Left lung (tissue), 10 donors: ENCODE results near the gene SNCAIP. TPM values are rescaled to one million over a fixed set of nuclear protein-coding genes. Genes with fewer than 3 reads are reported as not detected.

Source experiments
- ATAC-seq: fragments of 200-7000 bp; cut with Tn5 transposase; one replicate; pipeline ENCODE4 v1.9.1; 2020; ENCODE audit warnings: moderate library complexity
- DNase-seq, 4 donors: peaks; one replicate each; pipeline ENCODE4 v3.0.0-alpha.2; 2013 to 2020
- H3K27ac ChIP-seq, 2 donors: fragments of 200-600 bp; sonication (generic) in 1 of 2; one replicate each; pipeline versions ENCODE4 v1.5.0 to v1.8.0; 2020 to 2021
- H3K27me3 ChIP-seq, 2 donors: fragments of 200-600 bp; sonication (generic) in 1 of 2; one replicate each; pipeline versions ENCODE4 v1.5.0 to v1.8.0; 2020 to 2021
- H3K36me3 ChIP-seq, 2 donors: fragments of 200-600 bp; sonication (generic) in 1 of 2; one replicate each; pipeline versions ENCODE4 v1.5.0 to v1.8.0; 2020 to 2021
- H3K4me1 ChIP-seq, 2 donors: fragments of 200-600 bp; one replicate each; pipeline ENCODE4 v1.8.0; 2021
- H3K4me3 ChIP-seq, 2 donors: fragments of 200-600 bp; sonication (generic) in 1 of 2; one replicate each; pipeline versions ENCODE4 v1.5.0 to v1.8.0; 2020 to 2021; ENCODE audit warnings: mild to moderate bottlenecking in 1 of 2
- H3K9me3 ChIP-seq, 2 donors: fragments of 200-600 bp; sonication (generic) in 1 of 2; one replicate each; pipeline versions ENCODE4 v1.5.0 to v1.8.0; 2020 to 2021
- intact Hi-C, 2 donors: fragments of 100-400 bp; cut with DNase I; formaldehyde crosslinking; loops; one replicate each; pipeline versions ENCODE4 v1.11.2 to v1.14.2; 2022
- polyA plus RNA-seq, 6 donors: library from polyadenylated mRNA; unstranded; fragments of 120-200 nt; gene quantifications; one replicate each; pipeline ENCODE4 v1.2.1, GENCODE V29; 2013; ENCODE audit not compliant: insufficient read length in 6 of 6
- total RNA-seq, 2 donors: library from RNA; stranded (reverse); fragmentation: NEBNext Ultra II Directional; extraction: Animal tissue kit (Norgen Biotek cat#: 25700); gene quantifications; one replicate each; pipeline ENCODE4 v1.2.1, GENCODE V29; 2021
- TF ChIP-seq, protein P1 (sequence below), 2 donors: fragments of 200-600 bp; sonication (generic) in 1 of 2; IDR thresholded peaks; one replicate each; pipeline versions ENCODE4 v1.5.0 to v1.8.0; 2021; ENCODE audit warnings: antibody characterized with exemption in 2 of 2
- donor health status: DM: no; HTN: yes; CAD: no.
- donor health status: DM: no; HTN: no; CAD: no.

SNCAIP gene
- total and polyA plus RNA-seq, 8 donors, result 2.1 to 23.4 (median 17.3) TPM

DNA sequence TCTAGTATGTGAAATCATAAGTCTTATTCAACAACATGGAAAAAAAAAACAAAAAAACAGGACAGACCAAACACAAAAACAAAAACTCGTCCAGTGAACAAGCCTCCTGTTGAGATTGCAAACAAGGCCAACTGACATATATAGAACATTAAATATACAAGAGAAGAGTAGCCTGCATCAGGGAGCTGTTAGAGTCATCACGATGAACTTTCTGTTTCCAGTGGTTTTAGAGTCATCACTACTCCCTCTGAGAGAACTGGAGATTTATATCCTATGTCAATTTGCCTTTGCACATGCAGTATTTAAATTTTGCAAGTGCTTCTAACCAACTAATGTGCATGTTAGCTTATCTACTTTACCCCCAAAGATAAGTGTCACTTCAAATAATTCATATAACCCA, 9.9 kb downstream of the SNCAIP start:
- TF ChIP-seq, protein P1, sequence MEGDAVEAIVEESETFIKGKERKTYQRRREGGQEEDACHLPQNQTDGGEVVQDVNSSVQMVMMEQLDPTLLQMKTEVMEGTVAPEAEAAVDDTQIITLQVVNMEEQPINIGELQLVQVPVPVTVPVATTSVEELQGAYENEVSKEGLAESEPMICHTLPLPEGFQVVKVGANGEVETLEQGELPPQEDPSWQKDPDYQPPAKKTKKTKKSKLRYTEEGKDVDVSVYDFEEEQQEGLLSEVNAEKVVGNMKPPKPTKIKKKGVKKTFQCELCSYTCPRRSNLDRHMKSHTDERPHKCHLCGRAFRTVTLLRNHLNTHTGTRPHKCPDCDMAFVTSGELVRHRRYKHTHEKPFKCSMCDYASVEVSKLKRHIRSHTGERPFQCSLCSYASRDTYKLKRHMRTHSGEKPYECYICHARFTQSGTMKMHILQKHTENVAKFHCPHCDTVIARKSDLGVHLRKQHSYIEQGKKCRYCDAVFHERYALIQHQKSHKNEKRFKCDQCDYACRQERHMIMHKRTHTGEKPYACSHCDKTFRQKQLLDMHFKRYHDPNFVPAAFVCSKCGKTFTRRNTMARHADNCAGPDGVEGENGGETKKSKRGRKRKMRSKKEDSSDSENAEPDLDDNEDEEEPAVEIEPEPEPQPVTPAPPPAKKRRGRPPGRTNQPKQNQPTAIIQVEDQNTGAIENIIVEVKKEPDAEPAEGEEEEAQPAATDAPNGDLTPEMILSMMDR (IDR thresholded peaks at IDR 0.05), result no peak
- H3K4me1 ChIP-seq, result no peaks in the 10 kb centered on the region
- no peak overlapping the region for H3K27ac ChIP-seq
- DNase-seq (no peak), ATAC-seq (no peak)
- H3K27me3 ChIP-seq, result no peaks in the 10 kb centered on the region
- no peaks in the 10 kb centered on the region for H3K9me3 ChIP-seq
- no peaks in the 10 kb centered on the region for H3K36me3 ChIP-seq
- no peak overlapping the region for H3K4me3 ChIP-seq
- intact Hi-C loops, result no loop called here

DNA sequence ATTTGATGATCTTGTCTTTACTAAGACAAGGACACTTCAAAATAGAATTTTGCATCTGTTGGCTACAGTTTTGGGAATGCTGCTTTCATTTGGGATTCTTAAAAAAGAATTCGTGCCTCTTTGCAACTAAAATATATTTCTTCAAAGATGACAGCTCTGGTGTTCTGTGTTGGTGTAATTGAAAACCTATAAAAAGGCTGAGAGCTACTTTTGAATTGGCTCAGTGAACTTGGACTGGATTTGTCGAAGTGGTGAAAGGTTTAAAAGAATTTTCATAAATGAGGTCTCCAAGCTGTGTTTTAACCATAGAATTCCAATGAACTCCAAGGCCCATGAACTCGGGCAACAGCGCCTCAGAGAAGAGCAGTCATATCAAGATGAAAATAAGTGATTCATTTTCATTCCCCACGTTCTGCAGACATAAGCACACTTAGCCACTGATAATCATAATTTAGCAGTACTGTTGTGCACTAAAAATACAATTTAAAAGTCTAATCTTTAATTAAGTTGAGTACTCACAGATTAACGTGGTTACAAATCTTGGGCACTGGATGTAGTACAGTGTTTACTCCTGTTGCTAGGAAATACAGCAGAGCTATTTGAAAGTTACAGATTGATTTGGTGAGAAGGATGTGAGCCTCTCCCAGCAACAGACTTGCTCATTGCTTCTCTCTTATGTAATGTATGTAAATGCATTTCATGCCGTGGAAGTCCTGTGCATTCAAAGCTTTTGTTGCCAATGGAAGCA, 10.9 kb downstream of the SNCAIP start:
- peak; percentile 71 for ATAC-seq
- Histone ChIP-seq H3K27ac (no peak overlapping the region), H3K9me3 (no peaks in the 10 kb centered on the region), H3K4me1 (no peaks in the 10 kb centered on the region), H3K4me3 (no peak overlapping the region), H3K27me3 (no peaks in the 10 kb centered on the region), H3K36me3 (no peaks in the 10 kb centered on the region)
- intact Hi-C loops, result no loop called here
- DNase-seq, result peak in 2 of 4 donors; percentile 59 to 75
- TF ChIP-seq, protein P1 (IDR thresholded peaks at IDR 0.05), result no peak

DNA sequence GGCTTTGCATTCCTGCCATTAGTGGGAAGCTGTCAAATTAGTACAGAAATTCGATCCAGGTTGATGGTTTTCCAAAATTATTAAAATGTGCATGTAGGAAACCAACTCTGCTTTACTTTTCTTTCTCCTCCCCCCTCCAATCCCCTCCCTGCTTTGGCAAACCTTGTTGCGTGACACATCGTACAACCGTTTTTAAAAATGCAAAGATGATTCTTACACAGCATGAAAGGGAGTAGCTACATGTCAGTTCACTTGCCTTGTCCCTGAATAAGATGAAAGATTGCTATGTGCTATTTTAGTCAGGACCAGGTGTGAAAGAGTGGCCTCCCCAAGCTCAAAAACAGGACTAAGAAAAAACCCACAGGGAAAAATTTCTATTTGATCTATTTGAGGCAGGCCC, 11.7 kb downstream of the SNCAIP start:
- no peaks in the 10 kb centered on the region for H3K36me3 ChIP-seq
- H3K4me3 ChIP-seq, result no peak overlapping the region
- no peaks in the 10 kb centered on the region for H3K9me3 ChIP-seq
- intact Hi-C loops, result no loop called here
- ATAC-seq, result no peak
- H3K4me1 ChIP-seq, result no peaks in the 10 kb centered on the region
- DNase-seq, result no peak
- no peak overlapping the region for H3K27ac ChIP-seq
- no peaks in the 10 kb centered on the region for H3K27me3 ChIP-seq
- TF ChIP-seq, protein P1 (IDR thresholded peaks at IDR 0.05), result no peak

DNA sequence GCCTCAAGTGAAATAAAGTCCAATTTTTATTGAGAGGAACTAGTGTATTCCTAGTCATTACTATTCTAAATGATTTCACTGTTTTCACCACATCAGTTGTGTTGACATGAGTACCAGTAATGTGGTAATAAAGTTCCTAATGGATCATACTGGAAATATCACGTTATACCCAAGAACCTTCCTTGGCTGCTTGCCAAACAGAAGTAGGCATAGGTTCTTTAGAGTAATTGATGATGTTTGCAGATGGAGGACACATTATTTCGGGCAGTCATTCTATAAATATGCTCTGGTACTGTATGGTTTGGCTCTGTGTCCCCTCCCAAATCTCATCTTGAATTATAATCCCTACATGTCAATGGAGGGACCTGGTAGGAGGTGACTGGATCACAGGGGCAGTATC, 15.1 kb downstream of the SNCAIP start:
- TF ChIP-seq, protein P1 (IDR thresholded peaks at IDR 0.05), result no peak
- Histone ChIP-seq H3K27ac (no peak overlapping the region), H3K9me3 (no peaks in the 10 kb centered on the region), H3K4me1 (no peaks in the 10 kb centered on the region), H3K36me3 (no peaks in the 10 kb centered on the region), H3K4me3 (no peak overlapping the region), H3K27me3 (no peaks in the 10 kb centered on the region)
- DNase-seq, result no peak
- intact Hi-C loops, result no loop called here
- no peak for ATAC-seq

DNA sequence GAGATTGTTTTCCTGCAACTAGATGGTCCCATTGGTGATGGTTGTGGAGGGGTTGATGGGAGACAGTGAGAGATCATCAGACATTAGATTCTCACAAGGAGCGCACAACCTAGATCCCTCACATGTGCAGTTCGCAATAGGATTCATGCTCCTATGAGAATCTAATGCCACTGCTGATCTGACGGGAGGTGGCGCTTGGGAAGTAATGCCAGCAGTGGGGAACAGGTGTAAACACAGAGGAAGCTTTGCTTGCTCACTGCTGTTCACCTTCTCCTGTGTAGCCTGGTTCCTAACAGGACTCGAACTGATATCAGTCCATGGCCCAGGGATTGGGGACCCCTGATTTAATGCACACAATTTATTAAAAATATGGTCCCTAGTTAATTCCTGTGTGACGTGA, 18.8 kb downstream of the SNCAIP start:
- Histone ChIP-seq H3K4me3 (no peak overlapping the region), H3K36me3 (no peaks in the 10 kb centered on the region), H3K9me3 (no peaks in the 10 kb centered on the region), H3K27ac (no peak overlapping the region), H3K4me1 (no peaks in the 10 kb centered on the region), H3K27me3 (no peaks in the 10 kb centered on the region)
- intact Hi-C loops, result no loop called here
- TF ChIP-seq, protein P1 (IDR thresholded peaks at IDR 0.05), result no peak
- DNase-seq (no peak), ATAC-seq (no peak)
